Stimulated activated CD8-positive, alpha-beta memory T cell treated with anti-CD3 and anti-CD28 coated beads, Interleukin-12 subunit alpha, Interleukin-12 subunit beta, amount 100 ng/mL, for 24 hours (primary cell): ENCODE results near the gene GARIN5A.
"Not testable (repeated sequence)": the region's sequence is repeated elsewhere in the genome, so short reads cannot be mapped to it uniquely, and the experiment has no call there.

ENCODE experiments used
- DNase-seq: peaks from one replicate; pipeline ENCODE4 v3.0.0-alpha.2; 2020; ENCODE audit errors: extremely low read depth

The GARIN5A gene

DNA sequence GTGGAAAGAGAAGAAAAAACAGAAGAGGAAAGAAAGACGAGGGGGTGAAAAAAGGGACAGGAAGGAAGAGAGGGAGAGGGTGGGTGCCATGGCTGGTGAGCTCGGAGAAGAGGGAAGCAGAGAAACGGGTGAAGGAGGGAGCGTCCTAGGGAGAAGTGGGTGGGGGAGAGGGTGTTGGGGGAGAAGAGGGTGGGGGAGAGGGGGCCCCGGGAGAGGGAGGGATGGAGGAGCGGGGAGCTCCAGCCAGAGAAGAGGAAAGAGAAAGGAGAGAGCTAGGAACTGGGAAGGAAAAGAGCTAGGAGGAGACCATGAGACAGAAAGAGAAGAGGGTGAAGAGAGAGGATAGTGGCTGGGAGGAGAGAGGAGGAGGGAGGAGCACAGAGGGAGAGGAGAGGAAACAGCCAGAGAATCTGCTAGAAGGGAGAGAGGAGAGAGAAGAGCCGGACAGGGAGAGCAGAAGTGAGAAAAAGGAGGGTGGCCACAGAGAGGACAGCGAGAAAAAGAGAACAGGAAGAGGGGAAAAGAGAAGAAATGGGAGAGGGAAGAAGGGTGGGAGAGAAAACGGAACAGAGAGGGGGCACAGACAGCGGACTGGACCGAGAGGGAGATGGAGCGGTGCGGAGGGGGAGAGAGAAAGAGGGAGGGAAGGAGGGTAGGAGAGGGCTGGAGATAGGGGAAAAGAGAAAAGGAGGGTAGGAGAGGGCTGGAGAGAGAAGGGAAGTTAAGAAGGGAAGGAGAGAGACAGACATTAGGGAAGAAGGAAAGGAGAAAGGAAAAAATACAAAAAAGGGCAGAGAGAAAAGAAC lies 11.9 kb upstream of the GARIN5A start:
- no peak for DNase-seq

DNA sequence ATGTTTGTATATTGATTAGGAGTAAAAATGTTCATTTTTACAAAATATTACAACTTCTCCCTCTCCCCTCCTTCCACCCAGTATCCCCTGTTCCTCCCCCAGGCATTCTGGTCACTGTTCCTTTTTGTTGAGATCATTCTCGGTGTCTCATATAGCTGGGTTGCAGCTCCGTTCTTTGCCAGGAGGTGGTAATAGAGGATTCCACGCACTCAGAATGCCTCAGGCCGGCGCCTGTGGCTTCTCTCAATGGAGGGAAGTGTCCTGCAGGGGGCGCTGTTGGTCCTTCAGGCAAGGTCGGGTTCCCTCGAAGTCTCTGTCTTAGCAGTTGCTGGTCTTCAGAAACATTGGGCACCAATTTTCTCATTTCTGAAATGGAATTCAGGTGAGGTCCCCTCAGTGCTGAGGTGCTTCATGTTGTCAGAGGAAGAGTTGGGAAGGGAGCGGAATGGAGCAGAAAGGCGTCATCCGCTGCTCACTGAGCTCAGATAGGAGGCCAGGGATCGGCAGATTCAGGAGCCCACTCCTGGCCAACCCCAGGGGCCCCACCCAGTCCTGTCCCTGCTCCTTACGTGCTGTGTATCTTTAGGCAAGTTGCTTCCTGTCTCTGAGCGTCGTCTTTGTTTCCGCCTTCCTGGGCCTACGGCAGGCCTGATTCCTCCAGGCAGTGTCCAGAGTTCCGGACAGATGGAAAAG lies 10.3 kb upstream of the GARIN5A start:
- DNase-seq = peak; percentile 47

DNA sequence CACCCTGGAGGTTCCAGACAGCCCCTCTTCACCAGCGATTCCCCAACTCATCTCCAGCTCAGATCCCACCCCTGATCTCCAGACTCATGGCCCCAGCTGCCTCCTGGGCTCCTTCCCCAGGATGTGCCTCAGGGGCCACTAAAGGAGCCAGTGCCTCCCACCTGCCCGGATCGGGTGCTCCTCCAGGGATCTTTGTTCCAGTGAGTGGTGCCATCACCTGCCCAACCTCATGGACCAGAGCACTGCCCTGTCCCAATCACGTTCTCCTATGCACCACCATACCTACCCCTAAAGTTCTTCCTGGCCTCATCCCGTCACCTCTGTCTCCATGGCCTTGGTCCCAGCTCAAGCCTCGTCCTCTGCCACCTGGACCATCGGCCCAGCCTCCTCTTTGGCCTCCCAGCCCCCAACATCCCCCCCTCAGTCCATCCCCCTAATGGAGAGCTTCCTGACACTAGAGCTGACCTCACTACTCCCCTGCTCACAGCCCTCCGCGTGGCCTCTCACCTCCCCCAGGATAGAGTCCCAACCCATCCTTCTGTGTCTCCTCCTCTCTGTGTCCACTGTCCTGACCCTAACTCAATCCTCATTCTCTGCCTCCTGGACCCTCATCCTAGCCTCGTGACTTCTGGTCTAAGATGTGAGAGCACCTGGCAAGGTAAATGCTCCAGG lies 8.8 kb upstream of the GARIN5A start:
- no peak for DNase-seq

- DNase-seq = no peak
These were observed 6.3 kb upstream of the GARIN5A start for GRCh38 chr19:50482916-50483315.

- DNase-seq = no peak
These were observed 5.7 kb upstream of the GARIN5A start for GRCh38 chr19:50482271-50482855.

DNA sequence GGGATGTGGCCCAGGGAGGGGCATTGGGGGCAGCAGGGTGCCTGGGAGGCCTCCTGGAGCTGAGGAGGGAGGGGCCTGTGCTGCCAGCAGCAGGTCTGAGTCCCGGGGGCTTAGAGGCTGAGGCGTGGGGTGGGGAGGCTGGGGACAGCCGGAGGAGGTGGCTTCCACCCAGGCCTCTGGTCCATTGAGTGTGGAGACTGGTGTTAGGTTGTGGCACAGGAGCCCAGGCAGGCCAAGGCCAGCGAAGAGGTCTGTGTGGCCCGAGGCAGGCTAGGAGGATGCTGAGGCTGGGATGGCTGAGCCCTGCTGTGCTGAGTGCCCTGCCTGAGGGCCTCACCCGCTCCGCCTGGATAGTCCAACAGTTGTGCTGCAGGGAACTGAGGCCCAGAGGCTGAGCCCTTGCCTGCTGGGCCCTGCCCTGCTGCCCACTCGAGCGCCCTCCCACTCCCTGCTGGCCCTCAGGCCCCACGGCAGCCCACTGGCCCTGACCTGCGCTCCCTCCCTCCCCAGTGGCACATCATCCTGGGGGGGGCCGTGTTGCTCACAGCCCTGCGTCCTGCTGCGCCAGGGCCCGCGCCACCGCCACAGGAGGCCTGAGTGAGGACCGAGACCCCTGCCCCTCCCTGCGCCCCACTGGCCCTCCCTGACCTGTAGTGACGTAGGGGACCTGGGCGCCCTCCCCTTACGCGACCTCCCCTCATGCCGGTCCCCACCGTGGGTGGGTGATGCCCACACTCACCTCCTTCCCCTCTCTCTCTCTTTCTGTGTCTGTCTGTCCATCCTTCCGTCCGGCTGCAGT lies 4.9 kb upstream of the GARIN5A start:
- DNase-seq = no peak

- no peak for DNase-seq
These were observed 3.8 kb upstream of the GARIN5A start for GRCh38 chr19:50480281-50481111.

GRCh38 chr19:50479761-50480251 lies 3.2 kb upstream of the GARIN5A start:
- DNase-seq = no peak

DNA sequence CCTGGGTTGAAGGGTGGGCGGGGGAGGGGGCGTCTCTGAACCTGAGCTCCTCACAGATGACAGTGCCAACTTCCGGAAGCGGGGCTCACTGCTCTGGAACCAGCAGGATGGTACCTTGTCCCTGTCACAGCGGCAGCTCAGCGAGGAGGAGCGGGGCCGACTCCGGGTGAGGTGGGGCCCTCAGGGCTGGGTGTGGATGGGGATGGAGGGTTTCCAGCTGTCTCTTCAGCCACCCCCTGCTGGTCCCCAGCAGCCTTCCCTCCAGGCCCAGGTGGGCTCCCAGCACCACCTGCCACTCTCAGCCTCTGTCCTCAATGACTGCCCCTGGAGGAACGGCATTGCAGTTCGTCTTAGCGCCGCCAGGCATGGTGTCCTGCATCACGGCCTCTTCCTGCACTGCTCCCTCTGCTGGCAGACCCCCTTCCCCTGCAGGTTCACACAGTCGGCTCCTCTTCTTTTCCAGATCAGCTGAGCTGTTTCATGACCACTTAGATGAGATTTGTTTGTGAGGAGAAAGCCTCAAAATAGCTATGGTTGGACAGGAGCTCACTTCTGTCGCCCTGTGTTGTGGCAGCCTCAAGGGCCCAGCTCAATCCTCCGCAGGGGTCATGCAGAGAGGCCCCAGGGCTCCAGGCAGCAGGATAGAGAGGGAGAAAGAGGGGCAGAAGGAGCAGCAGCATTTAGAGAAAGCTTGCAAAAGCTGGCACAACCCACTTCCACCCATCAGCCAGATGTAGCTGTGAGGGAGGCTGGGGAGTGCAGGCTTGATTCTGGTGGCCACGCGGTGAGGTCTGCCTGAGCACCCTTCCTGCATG lies 2.5 kb upstream of the GARIN5A start:
- no peak for DNase-seq

GRCh38 chr19:50477751-50478515 lies 1.3 kb upstream of the GARIN5A start:
- no peak for DNase-seq

DNA sequence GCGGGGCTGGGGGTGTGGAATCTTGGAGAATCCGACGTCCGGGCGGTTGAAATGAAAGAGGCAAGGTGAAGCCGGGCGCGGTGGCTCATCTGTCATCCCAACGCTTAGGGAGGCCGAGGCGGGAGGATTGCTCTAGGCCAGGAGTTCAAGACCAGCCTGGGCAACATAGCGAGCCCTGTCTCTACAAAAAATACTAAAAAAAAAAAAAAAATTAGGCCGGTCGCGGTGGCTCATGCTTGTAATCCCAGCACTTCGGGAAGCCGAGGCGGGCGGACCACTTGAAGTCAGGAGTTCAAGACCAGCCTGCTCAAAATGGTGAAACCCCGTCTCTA lies 225 bp upstream of the GARIN5A start:
- DNase-seq = no peak

GRCh38 chr19:50475736-50476223 lies 868 bp downstream of the GARIN5A start:
- DNase-seq = no peak

- no peak for DNase-seq
These were observed 1.5 kb downstream of the GARIN5A start for GRCh38 chr19:50475101-50475568.

- DNase-seq = not testable (repeated sequence)
These were observed 3.3 kb downstream of the GARIN5A start for GRCh38 chr19:50473336-50473735.

GRCh38 chr19:50468818-50469217 lies 7.8 kb downstream of the GARIN5A start:
- DNase-seq = no peak

DNA sequence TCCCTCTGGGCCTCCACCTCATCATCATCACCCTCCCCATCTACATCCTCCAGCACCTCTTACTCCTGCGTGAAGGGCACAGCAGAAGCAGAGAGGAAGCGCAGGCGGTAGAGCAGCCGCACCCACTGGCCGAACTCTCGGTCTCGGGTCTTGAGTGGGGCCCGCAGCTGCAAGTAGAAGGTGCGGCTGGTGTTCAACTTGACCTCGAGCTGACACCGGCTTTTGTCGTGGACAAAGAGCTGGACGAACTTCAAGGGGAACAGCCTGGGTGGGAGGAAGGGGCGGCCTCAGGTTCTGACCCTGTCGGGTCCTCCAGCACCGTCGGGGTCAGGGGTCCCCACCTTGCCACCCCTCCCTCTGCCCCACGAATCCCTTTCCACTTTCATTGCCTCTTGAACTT lies 9.1 kb downstream of the GARIN5A start:
- DNase-seq = no peak

- no peak for DNase-seq
These were observed 10.0 kb downstream of the GARIN5A start for GRCh38 chr19:50466706-50467039.

DNA sequence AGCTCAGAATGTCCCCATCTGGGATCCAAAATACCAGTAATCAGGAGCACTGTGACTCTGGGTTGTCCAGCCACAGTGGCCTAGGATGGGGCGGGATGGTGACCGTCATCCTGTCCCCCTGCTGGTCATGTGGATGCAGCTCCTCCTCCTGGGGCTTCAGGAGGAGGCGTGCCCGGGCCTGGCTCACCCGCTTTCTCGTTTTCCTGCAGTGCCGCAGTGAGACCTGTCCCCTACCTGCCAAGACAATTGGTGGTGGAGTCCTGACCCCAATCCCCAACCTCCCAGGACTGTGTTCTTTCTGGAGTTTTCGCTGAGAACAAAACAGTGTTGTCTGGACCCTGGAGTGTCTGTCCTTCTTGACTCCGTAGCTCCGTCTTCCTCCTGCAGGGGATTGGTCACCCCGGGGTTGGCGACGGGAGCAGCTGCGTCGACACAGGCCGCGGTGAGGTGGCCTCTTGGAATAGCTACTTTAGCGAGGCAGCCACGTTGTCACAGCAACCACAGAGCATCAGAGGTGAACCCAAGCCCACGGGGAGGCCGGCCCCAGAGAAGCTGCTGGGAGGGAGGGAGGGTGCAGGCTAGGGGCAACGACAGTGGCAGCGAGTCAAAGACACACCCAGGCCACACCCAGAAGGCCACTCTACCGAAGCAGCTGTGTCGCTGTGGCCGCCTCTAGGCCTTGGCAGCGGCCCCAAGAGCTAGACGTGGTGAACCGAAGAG lies 10.5 kb downstream of the GARIN5A start:
- no peak for DNase-seq
